Erythroblast (primary cell): ENCODE measurements around the gene ANKRD13B.

Experiments
- GATA1 ChIP-seq: IDR thresholded peaks from 2 replicates; pipeline ENCODE4 v1.6.1; 2011; ENCODE audit warnings: low read depth, mild to moderate bottlenecking, control low read depth, low read length, moderate library complexity
- POLR2A ChIP-seq: IDR thresholded peaks from 2 replicates; pipeline ENCODE4 v1.6.1; 2011; ENCODE audit warnings: mild to moderate bottlenecking, low read length

DNA sequence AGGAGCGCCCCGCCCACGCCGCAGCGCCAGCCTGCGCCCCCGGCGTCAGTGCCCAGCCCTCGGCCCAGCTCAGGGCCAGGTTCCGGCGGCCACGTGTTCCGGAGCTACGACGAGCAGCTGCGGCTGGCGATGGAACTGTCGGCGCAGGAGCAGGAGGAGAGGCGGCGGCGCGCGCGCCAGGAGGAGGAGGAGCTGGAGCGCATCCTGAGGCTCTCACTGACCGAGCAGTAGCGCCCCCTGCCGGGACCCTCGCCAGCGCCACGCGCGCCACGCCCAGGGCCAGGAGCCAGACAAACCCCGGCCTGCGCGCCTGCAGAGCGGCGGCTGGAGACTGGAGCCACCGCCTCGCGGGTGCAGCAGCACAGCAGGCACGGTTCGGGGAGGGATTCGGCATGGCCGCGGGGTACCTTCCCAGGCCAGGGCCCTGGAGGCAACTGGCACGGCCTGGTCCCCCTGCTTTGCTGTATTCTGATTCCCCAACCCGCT is 20.5 kb downstream of the ANKRD13B start:
- TF ChIP-seq POLR2A = no peak
- TF ChIP-seq GATA1 = no peak
